Superior temporal gyrus (tissue), 1 donor: Measurements from ENCODE around the gene LDLRAD3.

Experiments used
- DNase-seq: peaks from one replicate; pipeline ENCODE4 v3.0.0-alpha.2; 2016; ENCODE audit errors: extremely low spot score

The LDLRAD3 gene

GRCh38 chr11:36073411-36074203 lies 129.7 kb downstream of the LDLRAD3 start:
- peak; percentile 58 for DNase-seq

GRCh38 chr11:36074941-36075431 lies 131.1 kb downstream of the LDLRAD3 start:
- no peak for DNase-seq

GRCh38 chr11:36077368-36077767 lies 133.5 kb downstream of the LDLRAD3 start:
- DNase-seq = no peak

- DNase-seq = no peak
These were observed 134.2 kb downstream of the LDLRAD3 start for GRCh38 chr11:36077886-36078685.

GRCh38 chr11:36078686-36079055 lies 134.8 kb downstream of the LDLRAD3 start:
- DNase-seq = no peak

- DNase-seq = no peak
These were observed 136.2 kb downstream of the LDLRAD3 start for GRCh38 chr11:36079878-36080675.

GRCh38 chr11:36081274-36081945 lies 137.5 kb downstream of the LDLRAD3 start:
- peak; percentile 61 for DNase-seq

- no peak for DNase-seq
These were observed 142.5 kb downstream of the LDLRAD3 start for GRCh38 chr11:36086366-36086765.

GRCh38 chr11:36088266-36088972 lies 144.6 kb downstream of the LDLRAD3 start:
- peak; percentile 40 for DNase-seq

GRCh38 chr11:36089920-36090319 lies 146.1 kb downstream of the LDLRAD3 start:
- DNase-seq = no peak

GRCh38 chr11:36090356-36091109 lies 146.7 kb downstream of the LDLRAD3 start:
- DNase-seq = no peak

GRCh38 chr11:36091256-36091811 lies 147.5 kb downstream of the LDLRAD3 start:
- no peak for DNase-seq

- no peak for DNase-seq
These were observed 148.6 kb downstream of the LDLRAD3 start for GRCh38 chr11:36092314-36093030.

- DNase-seq = no peak
These were observed 149.7 kb downstream of the LDLRAD3 start for GRCh38 chr11:36093548-36093947.

GRCh38 chr11:36094164-36094563 lies 150.3 kb downstream of the LDLRAD3 start:
- DNase-seq = no peak

GRCh38 chr11:36095716-36096115 lies 151.9 kb downstream of the LDLRAD3 start:
- DNase-seq = no peak

GRCh38 chr11:36097219-36097650 lies 153.4 kb downstream of the LDLRAD3 start:
- DNase-seq = no peak

- no peak for DNase-seq
These were observed 154.2 kb downstream of the LDLRAD3 start for GRCh38 chr11:36098087-36098486.

GRCh38 chr11:36098853-36099375 lies 155.1 kb downstream of the LDLRAD3 start:
- DNase-seq = no peak
